NT2/D1 (cell line): ENCODE measurements around the gene CLN3.
"Not testable (repeated sequence)": the region's sequence is repeated elsewhere in the genome, so short reads cannot be mapped to it uniquely, and the experiment has no call there.

Source experiments
- SUZ12 ChIP-seq: IDR thresholded peaks from 2 replicates; pipeline ENCODE4 v1.6.1; 2011; ENCODE audit not compliant: insufficient read length, insufficient read depth; ENCODE audit errors: extremely low read depth
- YY1 ChIP-seq: IDR thresholded peaks from 2 replicates; pipeline ENCODE4 v1.6.1; 2011; ENCODE audit not compliant: insufficient read length, insufficient read depth
- ZNF274 ChIP-seq: IDR thresholded peaks from 2 replicates; pipeline ENCODE4 v1.6.1; 2011; ENCODE audit warnings: mild to moderate bottlenecking, low read depth, low read length

GRCh38 chr16:28438899-28439298 lies 53.0 kb downstream of the CLN3 start:
- TF ChIP-seq ZNF274, YY1, SUZ12: not testable (repeated sequence)
